ENCODE data around the gene ZCCHC2. TPM values are rescaled to one million over a fixed set of nuclear protein-coding genes. Genes with fewer than 3 reads are reported as not detected.
A peak's percentile ranks its signal among the peaks of the same experiment; 100 is the strongest.

Gene ZCCHC2
- total and polyA plus RNA-seq, 4 donors, result 15.2 to 15.5 (median 15.4) TPM

- peaks cover 9% of the 10 kb centered on the region for H3K27me3 ChIP-seq (ENCODE audit: control insufficient read depth, insufficient read depth, low read length)
- no peak overlapping the region for H3K4me3 ChIP-seq (ENCODE audit: low read depth, low read length)
- WGBS (ENCODE audit: insufficient coverage), result 71% methylated on average over 8 of the region's 8 CpGs
- DNase-seq (ENCODE audit: low read depth in 4 of 6, low spot score in 6 of 6), result no peak
- H3K4me1 ChIP-seq (ENCODE audit: control insufficient read depth, insufficient read depth, low read length), result peaks cover 9% of the 10 kb centered on the region
- H3K36me3 ChIP-seq (ENCODE audit: control insufficient read depth, insufficient read depth, low read length), result no peaks in the 10 kb centered on the region
- H3K27ac ChIP-seq (ENCODE audit: low read depth, low read length), result no peak overlapping the region
- H3K9me3 ChIP-seq (ENCODE audit: control insufficient read depth, insufficient read depth, low read length), result no peaks in the 10 kb centered on the region
Measured at GRCh38 chr18:62601871-62602270, 79.0 kb downstream of the ZCCHC2 start.

DNA sequence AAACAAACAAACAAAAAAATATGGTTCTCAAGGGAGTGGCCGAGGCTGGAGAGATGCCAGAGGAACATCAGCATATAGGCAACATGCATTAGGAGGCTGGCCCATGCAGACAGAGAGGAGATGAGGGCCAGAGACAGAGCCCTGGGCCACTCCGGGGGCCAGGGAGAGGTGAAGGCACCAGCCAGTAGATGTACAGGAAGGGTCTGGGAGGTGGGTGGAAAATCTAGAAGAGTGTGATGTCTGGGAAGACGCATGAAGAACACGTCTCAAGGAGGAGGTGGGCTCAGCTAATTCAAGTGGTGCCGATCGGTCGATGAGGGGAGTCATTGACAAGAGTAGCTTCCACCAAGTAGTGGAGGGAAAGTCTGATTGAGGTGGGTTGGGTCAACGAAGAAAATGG is 79.9 kb downstream of the ZCCHC2 start:
- Histone ChIP-seq H3K4me1 (ENCODE audit: control insufficient read depth, insufficient read depth, low read length) (peaks cover 5% of the 10 kb centered on the region), H3K27ac (ENCODE audit: low read depth, low read length) (no peak overlapping the region), H3K4me3 (ENCODE audit: low read depth, low read length) (no peak overlapping the region), H3K9me3 (ENCODE audit: control insufficient read depth, insufficient read depth, low read length) (no peaks in the 10 kb centered on the region), H3K27me3 (ENCODE audit: control insufficient read depth, insufficient read depth, low read length) (peaks cover 2% of the 10 kb centered on the region), H3K36me3 (ENCODE audit: control insufficient read depth, insufficient read depth, low read length) (no peaks in the 10 kb centered on the region)
- 95% methylated on average over 8 of the region's 8 CpGs for WGBS (ENCODE audit: insufficient coverage)
- no peak for DNase-seq (ENCODE audit: low read depth in 4 of 6, low spot score in 6 of 6)

DNA sequence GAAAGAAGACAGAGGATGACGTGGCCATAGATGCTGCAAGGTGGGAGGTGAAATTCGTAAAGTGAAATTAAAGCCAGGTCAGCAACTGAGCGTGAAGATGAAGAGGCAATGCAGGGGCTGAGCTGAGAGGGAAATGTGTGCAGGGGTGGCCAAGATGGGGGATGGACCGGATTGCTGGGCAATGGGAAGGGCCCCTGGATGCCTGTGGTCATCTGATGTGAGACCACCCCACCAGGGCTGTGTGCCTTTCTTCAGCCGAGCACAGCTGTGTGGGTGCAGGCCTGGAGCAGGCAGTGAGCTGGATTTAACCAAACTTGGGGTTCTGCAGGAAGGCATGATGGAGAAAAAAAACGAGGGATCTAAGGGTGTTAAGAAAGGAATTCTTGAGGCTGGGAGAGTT is 80.4 kb downstream of the ZCCHC2 start:
- DNase-seq (ENCODE audit: low read depth in 4 of 6, low spot score in 6 of 6), result no peak
- Histone ChIP-seq H3K27me3 (ENCODE audit: control insufficient read depth, insufficient read depth, low read length) (no peaks in the 10 kb centered on the region), H3K27ac (ENCODE audit: low read depth, low read length) (no peak overlapping the region), H3K4me1 (ENCODE audit: control insufficient read depth, insufficient read depth, low read length) (peaks cover 5% of the 10 kb centered on the region), H3K9me3 (ENCODE audit: control insufficient read depth, insufficient read depth, low read length) (peaks cover 2% of the 10 kb centered on the region), H3K36me3 (ENCODE audit: control insufficient read depth, insufficient read depth, low read length) (no peaks in the 10 kb centered on the region), H3K4me3 (ENCODE audit: low read depth, low read length) (no peak overlapping the region)
- WGBS (ENCODE audit: insufficient coverage), result 86% methylated on average over 6 of the region's 6 CpGs

GRCh38 chr18:62603979-62604378 is 81.2 kb downstream of the ZCCHC2 start:
- Histone ChIP-seq H3K4me1 (ENCODE audit: control insufficient read depth, insufficient read depth, low read length) (peaks cover 5% of the 10 kb centered on the region), H3K4me3 (ENCODE audit: low read depth, low read length) (no peak overlapping the region), H3K27ac (ENCODE audit: low read depth, low read length) (no peak overlapping the region), H3K9me3 (ENCODE audit: control insufficient read depth, insufficient read depth, low read length) (peaks cover 2% of the 10 kb centered on the region), H3K36me3 (ENCODE audit: control insufficient read depth, insufficient read depth, low read length) (no peaks in the 10 kb centered on the region), H3K27me3 (ENCODE audit: control insufficient read depth, insufficient read depth, low read length) (no peaks in the 10 kb centered on the region)
- 89% methylated on average over 13 of the region's 13 CpGs for WGBS (ENCODE audit: insufficient coverage)
- no peak for DNase-seq (ENCODE audit: low read depth in 4 of 6, low spot score in 6 of 6)

DNA sequence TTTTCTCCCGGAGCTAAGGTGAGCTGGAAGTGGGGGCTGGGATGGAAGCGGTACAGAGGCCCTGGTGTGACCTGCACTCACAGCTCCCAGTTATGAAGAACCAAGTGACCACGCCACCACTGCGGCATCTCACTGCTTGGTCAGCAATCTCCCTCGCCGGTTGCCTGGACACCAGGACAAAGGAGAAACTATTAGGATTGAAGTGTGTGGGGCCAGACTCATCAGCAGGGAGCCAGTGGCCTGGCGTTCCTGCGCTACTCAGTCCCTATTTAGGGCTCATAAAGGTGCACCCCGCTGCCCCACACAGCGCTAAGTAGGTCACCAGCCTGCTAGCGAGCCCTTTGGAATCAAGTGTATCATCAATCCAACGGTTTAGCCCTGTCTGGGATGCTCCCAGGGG is 82.9 kb downstream of the ZCCHC2 start:
- Histone ChIP-seq H3K4me3 (ENCODE audit: low read depth, low read length) (no peak overlapping the region), H3K36me3 (ENCODE audit: control insufficient read depth, insufficient read depth, low read length) (no peaks in the 10 kb centered on the region), H3K27me3 (ENCODE audit: control insufficient read depth, insufficient read depth, low read length) (no peaks in the 10 kb centered on the region), H3K27ac (ENCODE audit: low read depth, low read length) (no peak overlapping the region), H3K4me1 (ENCODE audit: control insufficient read depth, insufficient read depth, low read length) (peaks cover 10% of the 10 kb centered on the region), H3K9me3 (ENCODE audit: control insufficient read depth, insufficient read depth, low read length) (peaks cover 2% of the 10 kb centered on the region)
- peak in 1 of 6 donors; percentile 23 for DNase-seq (ENCODE audit: low read depth in 4 of 6, low spot score in 6 of 6)
- WGBS (ENCODE audit: insufficient coverage), result 37% methylated on average over 12 of the region's 12 CpGs

DNA sequence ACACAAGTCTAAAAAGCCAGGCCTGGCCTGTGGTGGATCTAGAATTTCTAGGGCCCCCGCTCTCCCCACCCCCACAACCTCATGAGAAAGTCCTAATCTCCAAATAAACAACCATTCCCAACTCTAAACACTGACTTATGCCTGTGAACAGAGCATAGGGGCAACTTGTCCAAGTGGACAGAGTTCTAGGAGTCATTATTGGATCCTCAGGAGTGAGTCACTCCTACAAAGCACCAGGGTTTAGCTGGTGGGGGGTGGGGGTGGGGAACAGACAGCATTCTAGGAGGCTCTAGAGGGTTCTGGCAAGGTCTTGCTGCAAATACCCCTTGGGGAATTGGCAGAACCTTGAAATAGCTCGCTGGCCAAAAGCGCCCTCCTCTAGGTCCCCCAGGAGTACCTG is 83.3 kb downstream of the ZCCHC2 start:
- H3K36me3 ChIP-seq (ENCODE audit: control insufficient read depth, insufficient read depth, low read length), result no peaks in the 10 kb centered on the region
- peaks cover 14% of the 10 kb centered on the region for H3K4me1 ChIP-seq (ENCODE audit: control insufficient read depth, insufficient read depth, low read length)
- WGBS (ENCODE audit: insufficient coverage), result 61% methylated on average over 3 of the region's 3 CpGs
- no peak overlapping the region for H3K4me3 ChIP-seq (ENCODE audit: low read depth, low read length)
- no peak for DNase-seq (ENCODE audit: low read depth in 4 of 6, low spot score in 6 of 6)
- H3K27me3 ChIP-seq (ENCODE audit: control insufficient read depth, insufficient read depth, low read length), result peaks cover 2% of the 10 kb centered on the region
- H3K27ac ChIP-seq (ENCODE audit: low read depth, low read length), result no peak overlapping the region
- peaks cover 2% of the 10 kb centered on the region for H3K9me3 ChIP-seq (ENCODE audit: control insufficient read depth, insufficient read depth, low read length)

- WGBS (ENCODE audit: insufficient coverage), result 80% methylated on average over 13 of the region's 13 CpGs
Measured at GRCh38 chr18:62607302-62607701, 84.5 kb downstream of the ZCCHC2 start.

GRCh38 chr18:62607708-62608428 is 85.0 kb downstream of the ZCCHC2 start:
- Histone ChIP-seq H3K27ac (ENCODE audit: low read depth, low read length) (no peak overlapping the region), H3K27me3 (ENCODE audit: control insufficient read depth, insufficient read depth, low read length) (peaks cover 5% of the 10 kb centered on the region), H3K4me3 (ENCODE audit: low read depth, low read length) (no peak overlapping the region), H3K9me3 (ENCODE audit: control insufficient read depth, insufficient read depth, low read length) (peaks cover 2% of the 10 kb centered on the region), H3K36me3 (ENCODE audit: control insufficient read depth, insufficient read depth, low read length) (no peaks in the 10 kb centered on the region), H3K4me1 (ENCODE audit: control insufficient read depth, insufficient read depth, low read length) (peaks cover 29% of the 10 kb centered on the region)
- DNase-seq (ENCODE audit: low read depth in 4 of 6, low spot score in 6 of 6), result no peak
- 95% methylated on average over 5 of the region's 9 CpGs for WGBS (ENCODE audit: insufficient coverage)

More at GRCh38 chr18:62607302-62607701, 84.5 kb downstream of the ZCCHC2 start:
- Histone ChIP-seq H3K27ac (ENCODE audit: low read depth, low read length) (no peak overlapping the region), H3K9me3 (ENCODE audit: control insufficient read depth, insufficient read depth, low read length) (peaks cover 2% of the 10 kb centered on the region), H3K36me3 (ENCODE audit: control insufficient read depth, insufficient read depth, low read length) (no peaks in the 10 kb centered on the region), H3K4me3 (ENCODE audit: low read depth, low read length) (no peak overlapping the region), H3K27me3 (ENCODE audit: control insufficient read depth, insufficient read depth, low read length) (peaks cover 5% of the 10 kb centered on the region), H3K4me1 (ENCODE audit: control insufficient read depth, insufficient read depth, low read length) (peaks cover 26% of the 10 kb centered on the region)
- DNase-seq (ENCODE audit: low read depth in 4 of 6, low spot score in 6 of 6), result no peak

DNA sequence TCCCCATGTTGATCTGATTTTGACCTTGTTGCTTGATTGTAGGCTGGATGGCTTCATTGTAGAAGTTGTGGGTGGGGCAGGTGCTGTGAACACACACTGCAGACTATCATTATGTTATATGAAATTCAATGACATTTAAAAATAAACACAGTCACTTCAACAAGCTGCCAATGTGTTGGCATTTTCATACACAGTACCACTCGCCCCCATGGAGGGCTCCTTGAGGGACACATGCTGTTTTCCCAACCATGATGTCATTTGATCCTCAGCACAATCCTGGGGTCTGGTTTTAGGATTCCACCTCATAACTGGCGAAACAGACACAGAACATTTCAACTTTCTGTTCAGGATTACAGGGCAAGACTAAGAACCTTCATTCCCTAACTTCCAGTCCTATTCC is 86.9 kb downstream of the ZCCHC2 start:
- H3K4me3 ChIP-seq (ENCODE audit: low read depth, low read length), result no peak overlapping the region
- H3K4me1 ChIP-seq (ENCODE audit: control insufficient read depth, insufficient read depth, low read length), result peaks cover 29% of the 10 kb centered on the region
- 100% methylated on average over 1 of the region's 2 CpGs for WGBS (ENCODE audit: insufficient coverage)
- H3K36me3 ChIP-seq (ENCODE audit: control insufficient read depth, insufficient read depth, low read length), result no peaks in the 10 kb centered on the region
- H3K27me3 ChIP-seq (ENCODE audit: control insufficient read depth, insufficient read depth, low read length), result peaks cover 5% of the 10 kb centered on the region
- H3K9me3 ChIP-seq (ENCODE audit: control insufficient read depth, insufficient read depth, low read length), result peaks cover 2% of the 10 kb centered on the region
- no peak overlapping the region for H3K27ac ChIP-seq (ENCODE audit: low read depth, low read length)
- no peak for DNase-seq (ENCODE audit: low read depth in 4 of 6, low spot score in 6 of 6)

DNA sequence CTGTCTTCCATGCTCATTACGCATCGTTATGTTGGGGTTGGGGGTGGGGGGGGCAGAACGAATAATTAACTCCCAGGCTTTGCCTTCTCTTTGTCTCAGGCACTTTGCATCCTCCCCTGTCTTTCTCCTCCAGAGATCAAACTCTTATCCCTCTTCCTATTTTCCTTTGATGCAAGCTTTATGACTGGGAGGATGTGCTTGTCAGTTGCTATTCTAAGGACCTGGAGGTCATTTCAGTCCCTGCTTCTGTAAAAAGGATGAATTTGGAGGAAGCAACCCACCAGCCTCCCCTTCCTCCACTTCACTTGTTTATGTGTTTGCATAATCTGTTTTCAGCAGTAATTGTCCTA is 87.5 kb downstream of the ZCCHC2 start:
- no peak for DNase-seq (ENCODE audit: low read depth in 4 of 6, low spot score in 6 of 6)
- Histone ChIP-seq H3K27me3 (ENCODE audit: control insufficient read depth, insufficient read depth, low read length) (peaks cover 5% of the 10 kb centered on the region), H3K27ac (ENCODE audit: low read depth, low read length) (no peak overlapping the region), H3K4me1 (ENCODE audit: control insufficient read depth, insufficient read depth, low read length) (peaks cover 29% of the 10 kb centered on the region), H3K9me3 (ENCODE audit: control insufficient read depth, insufficient read depth, low read length) (peaks cover 2% of the 10 kb centered on the region), H3K4me3 (ENCODE audit: low read depth, low read length) (no peak overlapping the region), H3K36me3 (ENCODE audit: control insufficient read depth, insufficient read depth, low read length) (no peaks in the 10 kb centered on the region)
- WGBS (ENCODE audit: insufficient coverage), result no CpG with 5 or more reads among the region's 3 CpGs

All from spinal cord (tissue), 10 donors.